HL-60 (cell line): ENCODE measurements around the gene GTF3C1.

Experiments used
- DNase-seq, 2 experiments: peaks; one replicate each; pipeline ENCODE4 v3.0.0-alpha.2; 2010 to 2020; ENCODE audit warnings: low read depth in 1 of 2, low spot score in 1 of 2
- H3K27ac ChIP-seq: fragments of 250-450 bp; sonication (Bioruptor Pico); replicated peaks from 2 replicates; pipeline ENCODE4 v1.5.1; 2020; ENCODE audit warnings: mild to moderate bottlenecking, moderate library complexity
- H3K27me3 ChIP-seq: fragments of 250-450 bp; sonication (Bioruptor Pico); 2 replicates; pipeline ENCODE4 v1.5.1; 2021; ENCODE audit warnings: mild to moderate bottlenecking, moderate library complexity; ENCODE audit not compliant: insufficient read depth, poor library complexity, severe bottlenecking
- H3K4me3 ChIP-seq: replicated peaks from 2 replicates; pipeline ENCODE4 v1.5.1; 2011; ENCODE audit warnings: mild to moderate bottlenecking, control low read depth, low read length; ENCODE audit not compliant: insufficient read depth
- CTCF ChIP-seq: IDR thresholded peaks from one replicate; pipeline ENCODE4 v1.5.1; 2011; ENCODE audit warnings: low read length, control low read depth, inconsistent platforms; ENCODE audit not compliant: insufficient read depth
- GABPA ChIP-seq: IDR thresholded peaks from 2 replicates; pipeline ENCODE4 v1.6.1; 2012; ENCODE audit warnings: low read depth
- POLR2AphosphoS5 ChIP-seq: IDR thresholded peaks from 2 replicates; pipeline ENCODE4 v1.6.1; 2012; ENCODE audit warnings: low read depth
- REST ChIP-seq: IDR thresholded peaks from 2 replicates; pipeline ENCODE4 v1.6.1; 2012; ENCODE audit warnings: low read depth; ENCODE audit not compliant: insufficient replicate concordance
- SPI1 ChIP-seq: IDR thresholded peaks from 2 replicates; pipeline ENCODE4 v1.6.1; 2012; ENCODE audit warnings: low read depth, mild to moderate bottlenecking, borderline replicate concordance

GTF3C1 gene

GRCh38 chr16:27500801-27501200 is 48.9 kb downstream of the GTF3C1 start:
- Histone ChIP-seq H3K27ac (no peak overlapping the region), H3K4me3 (no peak overlapping the region), H3K27me3 (no peaks in the 10 kb centered on the region)
- no peak for TF ChIP-seq CTCF
- no peak for TF ChIP-seq REST
- no peak for TF ChIP-seq SPI1
- no peak for TF ChIP-seq GABPA
- no peak for TF ChIP-seq POLR2AphosphoS5
- DNase-seq: no peak

GRCh38 chr16:27499659-27500055 is 50.1 kb downstream of the GTF3C1 start:
- no peak overlapping the region for H3K27ac ChIP-seq
- H3K4me3 ChIP-seq: no peak overlapping the region
- no peaks in the 10 kb centered on the region for H3K27me3 ChIP-seq
- TF ChIP-seq POLR2AphosphoS5 (no peak), REST (no peak), SPI1 (no peak), CTCF (no peak), GABPA (no peak)
- no peak for DNase-seq

- H3K27ac ChIP-seq: no peak overlapping the region
- no peak for DNase-seq
- no peak overlapping the region for H3K4me3 ChIP-seq
- no peak for TF ChIP-seq POLR2AphosphoS5
- TF ChIP-seq GABPA: no peak
- no peak for TF ChIP-seq REST
- no peak for TF ChIP-seq SPI1
- no peak for TF ChIP-seq CTCF
- H3K27me3 ChIP-seq: no peaks in the 10 kb centered on the region
These were observed 50.6 kb downstream of the GTF3C1 start for GRCh38 chr16:27498916-27499658.
